Endothelial cell of umbilical vein (primary cell): ENCODE data around the gene INMT. TPM values are rescaled to one million over a fixed set of nuclear protein-coding genes. Genes with fewer than 3 reads are reported as not detected.

Experiments used
- BruUV-seq: library from RNA; stranded (reverse); fragments of 400-500 nt; replicated peaks from 2 replicates; lab custom pipeline; 2021; lab: Mats Ljungman, UMichigan
- CTCF ChIA-PET: fragments of 300-600, 350-600 bp; sonication (Branson Sonifier 250); formaldehyde crosslinking; loops from one replicate; lab custom pipeline; 2021; ENCODE audit warnings: antibody characterized with exemption, inconsistent platforms; lab: Charles Lee
- POLR2A ChIA-PET: fragments of 300-600, 350-600 bp; sonication (Branson Sonifier 250); formaldehyde crosslinking; loops from one replicate; lab custom pipeline; 2021; ENCODE audit warnings: antibody characterized with exemption, inconsistent platforms; lab: Charles Lee
- DNase-seq: peaks from one replicate; pipeline ENCODE4 v3.0.0-alpha.2; 2011; ENCODE audit warnings: low read depth, low spot score
- FAIRE-seq: peaks from 2 replicates; lab custom pipeline; 2011; peaks lifted over from hg19 to GRCh38; lab: Jason Lieb, UNC
- H2AFZ ChIP-seq: 2 replicates; pipeline ENCODE4 v1.6.0; 2012; ENCODE audit warnings: low read depth, low read length, control low read depth, inconsistent platforms
- H3K27ac ChIP-seq: 2 replicates; pipeline ENCODE4 v1.5.1; 2011; ENCODE audit warnings: low read depth, mild to moderate bottlenecking, control low read depth, low read length, moderate library complexity; ENCODE audit not compliant: insufficient read depth
- H3K27me3 ChIP-seq, 2 experiments: 2 replicates each; pipeline versions ENCODE4 v1.6.0 to v1.6.1; 2011; ENCODE audit warnings: low read length in 2 of 2, mixed read lengths in 1 of 2; ENCODE audit not compliant: control insufficient read depth in 2 of 2, insufficient read depth in 2 of 2
- H3K36me3 ChIP-seq, 2 experiments: 2 replicates in 1 of 2; 3 replicates in 1 of 2; pipeline ENCODE4 v1.5.1; 2011; ENCODE audit warnings: low read length in 2 of 2, mild to moderate bottlenecking in 1 of 2, moderate library complexity in 1 of 2; ENCODE audit not compliant: control insufficient read depth in 2 of 2, insufficient read depth in 2 of 2; ENCODE audit errors: extremely low read depth in 1 of 2
- H3K4me1 ChIP-seq: 3 replicates; pipeline ENCODE4 v1.5.1; 2011; ENCODE audit warnings: mild to moderate bottlenecking, low read length; ENCODE audit not compliant: control insufficient read depth, insufficient read depth; ENCODE audit errors: extremely low read depth
- H3K4me2 ChIP-seq: 2 replicates; pipeline ENCODE4 v1.6.1; 2011; ENCODE audit warnings: low read length, control low read depth, mixed read lengths; ENCODE audit not compliant: insufficient read depth
- H3K4me3 ChIP-seq, 3 experiments: fragments of 200-600 bp in 1 of 3; sonication (generic), shearing (Covaris generic) in 1 of 3; replicated peaks in 1 of 3; 2 replicates each; pipeline ENCODE4 v1.5.1; 2011 to 2016; ENCODE audit warnings: control low read depth in 3 of 3, low read length in 3 of 3, mild to moderate bottlenecking in 2 of 3, inconsistent platforms in 1 of 3, low read depth in 1 of 3, moderate library complexity in 1 of 3; ENCODE audit not compliant: insufficient read depth in 1 of 3
- H3K79me2 ChIP-seq: 2 replicates; pipeline ENCODE4 v1.6.0; 2012; ENCODE audit warnings: low read length, inconsistent platforms; ENCODE audit not compliant: control insufficient read depth, insufficient read depth
- H3K9ac ChIP-seq: replicated peaks from 2 replicates; pipeline ENCODE3; 2011; ENCODE audit warnings: low read length, control low read depth; ENCODE audit not compliant: insufficient read depth; ENCODE audit errors: extremely low read depth
- H3K9me1 ChIP-seq: replicated peaks from 3 replicates; pipeline ENCODE4 v1.6.0; 2011; ENCODE audit warnings: mild to moderate bottlenecking, low read length; ENCODE audit not compliant: control insufficient read depth, insufficient read depth; ENCODE audit errors: extremely low read depth
- H3K9me3 ChIP-seq: replicated peaks from 2 replicates; pipeline ENCODE4 v1.5.1; 2012; ENCODE audit warnings: low read length, inconsistent platforms; ENCODE audit not compliant: control insufficient read depth, insufficient read depth
- H4K20me1 ChIP-seq: replicated peaks from 2 replicates; pipeline ENCODE3; 2011; ENCODE audit warnings: mild to moderate bottlenecking, low read length; ENCODE audit not compliant: control insufficient read depth, insufficient read depth; ENCODE audit errors: extremely low read depth
- CTCF ChIP-seq, 2 donors: IDR thresholded peaks; 1 replicate in 1 of 2; 2 replicates in 1 of 2; pipeline ENCODE4 v1.5.1; 2011; ENCODE audit warnings: low read length in 2 of 2, mild to moderate bottlenecking in 2 of 2, moderate library complexity in 2 of 2, control low read depth in 1 of 2, inconsistent platforms in 1 of 2, low read depth in 1 of 2; ENCODE audit not compliant: insufficient read depth in 1 of 2; ENCODE audit errors: extremely low read depth in 1 of 2
- EZH2 ChIP-seq: IDR thresholded peaks from 2 replicates; pipeline ENCODE4 v1.6.1; 2012; ENCODE audit warnings: borderline replicate concordance, low read depth, mild to moderate bottlenecking, moderate library complexity, low read length, inconsistent platforms; ENCODE audit not compliant: severe bottlenecking
- FOS ChIP-seq: IDR thresholded peaks from 2 replicates; pipeline ENCODE4 v1.6.1; 2011; ENCODE audit warnings: mild to moderate bottlenecking, low read length, moderate library complexity, borderline replicate concordance; ENCODE audit not compliant: insufficient read depth
- GATA2 ChIP-seq: IDR thresholded peaks from 2 replicates; pipeline ENCODE4 v1.7.0; 2011; ENCODE audit warnings: low read depth, mild to moderate bottlenecking, moderate library complexity, mixed read lengths, low read length; ENCODE audit not compliant: insufficient read length, insufficient read depth
- JUN ChIP-seq: IDR thresholded peaks from 2 replicates; pipeline ENCODE4 v1.6.1; 2011; ENCODE audit warnings: borderline replicate concordance, low read depth; ENCODE audit not compliant: insufficient read length, insufficient read depth
- MAX ChIP-seq: IDR thresholded peaks from 2 replicates; pipeline ENCODE4 v1.6.1; 2011; ENCODE audit not compliant: insufficient read depth, insufficient read length
- MYC ChIP-seq: IDR thresholded peaks from one replicate; pipeline ENCODE4 v1.6.1; 2011; ENCODE audit warnings: mild to moderate bottlenecking, low read depth, low read length
- POLR2A ChIP-seq: IDR thresholded peaks from 2 replicates; pipeline ENCODE4 v1.6.1; 2012; ENCODE audit warnings: low read depth, mild to moderate bottlenecking, control low read depth, low read length
- POLR2AphosphoS5 ChIP-seq: IDR thresholded peaks from 2 replicates; pipeline ENCODE4 v1.6.1; 2012; ENCODE audit warnings: low read depth, mild to moderate bottlenecking, control low read depth, low read length, moderate library complexity; ENCODE audit not compliant: insufficient read depth
- dilution Hi-C: fragments of 300-500 bp; cut with MboI; formaldehyde crosslinking; loops from one replicate; pipeline ENCODE4 v1.15.0; 2019; ENCODE audit warnings: low sequenced_read_pairs; ENCODE audit not compliant: extremely low pct_ligation_motif_present
- intact Hi-C: fragments of 100-400 bp; cut with micrococcal nuclease; formaldehyde crosslinking; loops from one replicate; pipeline ENCODE4 v1.10.0; 2022
- polyA plus RNA-seq, 4 experiments: library from polyadenylated mRNA; depleted of rRNA in 3 of 4; stranded (reverse) in 3 of 4; unstranded in 1 of 4; fragments of >200 nt; gene quantifications; 2 replicates each; pipeline versions ENCODE4 v1.2.1 to v1.2.3, GENCODE V29; 2011 to 2012; ENCODE audit warnings: missing spikeins in 1 of 4
- total RNA-seq: library from RNA; stranded (reverse); gene quantifications from 2 replicates; pipeline ENCODE4 v1.2.3, GENCODE V29; 2021

Gene INMT
- total and polyA plus RNA-seq, 2 donors (not counting 3 experiments of a cell fraction or from before 2014, with no cell fraction given): not detected

- Histone ChIP-seq H4K20me1 (no peaks in the 10 kb centered on the region), H3K4me3 (no peak overlapping the region), H3K27ac (no peak overlapping the region), H3K36me3 (no peaks in the 10 kb centered on the region), H3K27me3 (peaks cover 7 to 15% of the 10 kb centered on the region in 2 experiments), H3K4me1 (no peaks in the 10 kb centered on the region), H2AFZ (no peak overlapping the region), H3K79me2 (no peaks in the 10 kb centered on the region), H3K4me2 (no peak overlapping the region), H3K9me1 (no peaks in the 10 kb centered on the region), H3K9me3 (no peaks in the 10 kb centered on the region), H3K9ac (no peak overlapping the region)
- CTCF ChIA-PET: no interaction called here
- FAIRE-seq (no peak), DNase-seq (no peak)
- POLR2A ChIA-PET: no interaction called here
- TF ChIP-seq MAX (no peak), FOS (no peak), EZH2 (no peak), CTCF (IDR thresholded peaks at IDR 0.05; ENCODE audit: extremely low read depth in 1 of 2, insufficient read depth in 1 of 2, low read depth in 1 of 2, low read length in 2 of 2) (no peak), MYC (no peak), POLR2A (no peak), GATA2 (no peak), JUN (no peak), POLR2AphosphoS5 (no peak)
- dilution Hi-C loops: no loop called here
- no TSS peak for BruUV-seq
- intact Hi-C loops: no loop called here
These were observed 22.3 kb upstream of the INMT start for GRCh38 chr7:30729642-30730041.
